Left lung (tissue), 10 donors: Measurements from ENCODE around the gene ALDOB. TPM values are rescaled to one million over a fixed set of nuclear protein-coding genes. Genes with fewer than 3 reads are reported as not detected.

Source experiments
- ATAC-seq: fragments of 200-7000 bp; cut with Tn5 transposase; one replicate; pipeline ENCODE4 v1.9.1; 2020; ENCODE audit warnings: moderate library complexity
- DNase-seq, 4 donors: peaks; one replicate each; pipeline ENCODE4 v3.0.0-alpha.2; 2013 to 2020
- H3K27ac ChIP-seq, 2 donors: fragments of 200-600 bp; sonication (generic) in 1 of 2; one replicate each; pipeline versions ENCODE4 v1.5.0 to v1.8.0; 2020 to 2021
- H3K27me3 ChIP-seq, 2 donors: fragments of 200-600 bp; sonication (generic) in 1 of 2; one replicate each; pipeline versions ENCODE4 v1.5.0 to v1.8.0; 2020 to 2021
- H3K36me3 ChIP-seq, 2 donors: fragments of 200-600 bp; sonication (generic) in 1 of 2; one replicate each; pipeline versions ENCODE4 v1.5.0 to v1.8.0; 2020 to 2021
- H3K4me1 ChIP-seq, 2 donors: fragments of 200-600 bp; one replicate each; pipeline ENCODE4 v1.8.0; 2021
- H3K4me3 ChIP-seq, 2 donors: fragments of 200-600 bp; sonication (generic) in 1 of 2; one replicate each; pipeline versions ENCODE4 v1.5.0 to v1.8.0; 2020 to 2021; ENCODE audit warnings: mild to moderate bottlenecking in 1 of 2
- H3K9me3 ChIP-seq, 2 donors: fragments of 200-600 bp; sonication (generic) in 1 of 2; one replicate each; pipeline versions ENCODE4 v1.5.0 to v1.8.0; 2020 to 2021
- intact Hi-C, 2 donors: fragments of 100-400 bp; cut with DNase I; formaldehyde crosslinking; loops; one replicate each; pipeline versions ENCODE4 v1.11.2 to v1.14.2; 2022
- polyA plus RNA-seq, 6 donors: library from polyadenylated mRNA; unstranded; fragments of 120-200 nt; gene quantifications; one replicate each; pipeline ENCODE4 v1.2.1, GENCODE V29; 2013; ENCODE audit not compliant: insufficient read length in 6 of 6
- total RNA-seq, 2 donors: library from RNA; stranded (reverse); fragmentation: NEBNext Ultra II Directional; extraction: Animal tissue kit (Norgen Biotek cat#: 25700); gene quantifications; one replicate each; pipeline ENCODE4 v1.2.1, GENCODE V29; 2021
- TF ChIP-seq, protein P1 (sequence below), 2 donors: fragments of 200-600 bp; sonication (generic) in 1 of 2; IDR thresholded peaks; one replicate each; pipeline versions ENCODE4 v1.5.0 to v1.8.0; 2021; ENCODE audit warnings: antibody characterized with exemption in 2 of 2
- donor health status: DM: no; HTN: yes; CAD: no.
- donor health status: DM: no; HTN: no; CAD: no.

ALDOB gene
- total and polyA plus RNA-seq, 8 donors, result 2.2 to 7.4 (median 2.4) TPM; not detected in 2

- Histone ChIP-seq H3K27ac (no peak overlapping the region), H3K4me3 (no peak overlapping the region), H3K36me3 (no peaks in the 10 kb centered on the region), H3K9me3 (peaks cover 0 to 15% of the 10 kb centered on the region in 2 donors), H3K27me3 (no peaks in the 10 kb centered on the region), H3K4me1 (no peaks in the 10 kb centered on the region)
- DNase-seq (no peak), ATAC-seq (no peak)
- TF ChIP-seq, protein P1, sequence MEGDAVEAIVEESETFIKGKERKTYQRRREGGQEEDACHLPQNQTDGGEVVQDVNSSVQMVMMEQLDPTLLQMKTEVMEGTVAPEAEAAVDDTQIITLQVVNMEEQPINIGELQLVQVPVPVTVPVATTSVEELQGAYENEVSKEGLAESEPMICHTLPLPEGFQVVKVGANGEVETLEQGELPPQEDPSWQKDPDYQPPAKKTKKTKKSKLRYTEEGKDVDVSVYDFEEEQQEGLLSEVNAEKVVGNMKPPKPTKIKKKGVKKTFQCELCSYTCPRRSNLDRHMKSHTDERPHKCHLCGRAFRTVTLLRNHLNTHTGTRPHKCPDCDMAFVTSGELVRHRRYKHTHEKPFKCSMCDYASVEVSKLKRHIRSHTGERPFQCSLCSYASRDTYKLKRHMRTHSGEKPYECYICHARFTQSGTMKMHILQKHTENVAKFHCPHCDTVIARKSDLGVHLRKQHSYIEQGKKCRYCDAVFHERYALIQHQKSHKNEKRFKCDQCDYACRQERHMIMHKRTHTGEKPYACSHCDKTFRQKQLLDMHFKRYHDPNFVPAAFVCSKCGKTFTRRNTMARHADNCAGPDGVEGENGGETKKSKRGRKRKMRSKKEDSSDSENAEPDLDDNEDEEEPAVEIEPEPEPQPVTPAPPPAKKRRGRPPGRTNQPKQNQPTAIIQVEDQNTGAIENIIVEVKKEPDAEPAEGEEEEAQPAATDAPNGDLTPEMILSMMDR (IDR thresholded peaks at IDR 0.05), result no peak
- intact Hi-C loops, result no loop called here
These were observed 55.3 kb downstream of the ALDOB start for GRCh38 chr9:101380295-101380694.

DNA sequence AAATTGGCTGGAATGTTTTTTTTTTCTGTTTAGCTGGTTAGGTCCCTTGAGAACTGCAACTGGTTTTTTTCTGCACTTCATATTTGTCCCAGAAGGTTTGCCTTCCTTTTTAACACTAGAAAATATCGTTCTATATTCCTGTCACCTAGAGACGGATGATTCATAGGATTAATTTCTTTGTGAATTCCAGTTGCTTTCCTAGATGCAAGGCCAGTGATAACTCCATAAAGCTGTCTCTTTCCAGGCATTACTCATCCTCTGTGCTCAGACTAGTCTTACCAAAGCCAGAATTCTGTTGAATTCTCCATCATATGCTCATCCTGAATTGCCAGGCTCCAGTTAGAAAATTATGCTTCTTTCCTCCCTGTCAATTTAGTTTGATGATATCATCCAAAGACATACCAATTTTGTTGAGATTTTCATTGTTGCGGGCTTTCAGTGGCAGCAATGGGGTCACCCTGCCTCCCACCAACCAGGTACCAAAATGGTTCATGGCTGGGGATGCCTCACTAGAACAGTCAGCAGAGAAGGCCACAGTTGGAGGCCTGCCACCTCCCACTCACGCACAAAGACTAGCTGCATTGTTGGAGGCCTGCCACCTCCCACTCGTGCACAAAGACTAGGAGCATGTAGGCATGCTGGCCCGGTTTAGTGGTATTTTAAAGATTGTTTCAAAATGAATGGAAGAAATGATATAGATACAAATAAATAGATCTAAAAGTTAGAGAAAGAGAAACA is 59.3 kb downstream of the ALDOB start:
- no peaks in the 10 kb centered on the region for H3K27me3 ChIP-seq
- no peak overlapping the region for H3K27ac ChIP-seq
- DNase-seq, result no peak
- TF ChIP-seq, protein P1 (IDR thresholded peaks at IDR 0.05), result no peak
- H3K9me3 ChIP-seq, result peaks cover 0 to 5% of the 10 kb centered on the region in 2 donors
- H3K36me3 ChIP-seq, result no peaks in the 10 kb centered on the region
- no peak overlapping the region for H3K4me3 ChIP-seq
- intact Hi-C loops, result no loop called here
- ATAC-seq, result no peak
- no peaks in the 10 kb centered on the region for H3K4me1 ChIP-seq

DNA sequence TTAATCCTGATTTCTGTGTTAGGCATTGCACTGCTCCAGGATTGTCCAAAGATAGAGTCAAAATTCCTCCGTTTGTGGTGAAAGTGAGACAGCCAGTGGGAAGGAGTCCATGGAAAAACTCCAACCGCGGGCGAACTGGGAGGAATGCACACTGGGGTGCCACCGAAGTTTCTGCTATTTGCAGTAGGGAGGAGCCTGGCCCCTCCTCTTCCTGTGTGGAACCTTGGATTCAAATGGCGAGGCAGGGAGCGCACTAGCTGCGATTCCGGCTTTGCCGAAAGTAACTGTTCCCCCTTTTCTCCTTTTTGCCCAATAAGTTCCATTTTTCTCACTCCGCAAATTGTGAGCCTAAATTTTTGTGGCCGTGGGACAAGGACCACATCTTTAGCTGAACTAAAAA is 60.0 kb downstream of the ALDOB start:
- TF ChIP-seq, protein P1 (IDR thresholded peaks at IDR 0.05), result no peak
- no peak overlapping the region for H3K27ac ChIP-seq
- ATAC-seq, result no peak

GRCh38 chr9:101372327-101373118 is 63.1 kb downstream of the ALDOB start:
- intact Hi-C loops, result no loop called here
- H3K36me3 ChIP-seq, result no peaks in the 10 kb centered on the region
- H3K27me3 ChIP-seq, result no peaks in the 10 kb centered on the region
- no peaks in the 10 kb centered on the region for H3K4me1 ChIP-seq
- H3K4me3 ChIP-seq, result no peak overlapping the region
- ATAC-seq (no peak), DNase-seq (no peak)
- H3K27ac ChIP-seq, result no peak overlapping the region
- TF ChIP-seq, protein P1 (IDR thresholded peaks at IDR 0.05), result no peak
- H3K9me3 ChIP-seq, result no peaks in the 10 kb centered on the region

More for the DNA sequence above, 60.0 kb downstream of the ALDOB start:
- Histone ChIP-seq H3K9me3 (peaks cover 0 to 5% of the 10 kb centered on the region in 2 donors), H3K4me3 (no peak overlapping the region), H3K27me3 (no peaks in the 10 kb centered on the region), H3K36me3 (no peaks in the 10 kb centered on the region), H3K4me1 (no peaks in the 10 kb centered on the region)
- intact Hi-C loops, result no loop called here
- no peak for DNase-seq

DNA sequence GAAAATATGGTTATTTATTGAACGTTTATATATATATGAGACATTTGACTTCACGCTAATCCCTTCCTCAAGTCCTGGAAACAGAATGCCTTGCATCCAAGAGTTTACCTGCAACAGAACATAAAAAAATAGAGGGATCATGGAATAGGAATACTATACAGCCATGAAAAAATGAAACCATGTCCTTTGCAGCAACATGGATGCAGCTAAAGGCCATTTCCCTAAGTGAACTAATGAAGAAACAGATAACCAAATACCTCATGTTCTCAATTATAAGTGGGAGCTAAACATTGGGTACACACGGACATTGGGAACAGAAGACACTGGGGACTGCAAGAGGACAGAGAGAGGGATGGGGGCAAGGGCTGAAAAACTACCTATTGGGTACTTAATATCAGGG is 63.8 kb downstream of the ALDOB start:
- DNase-seq (no peak), ATAC-seq (no peak)
- no peaks in the 10 kb centered on the region for H3K9me3 ChIP-seq
- no peaks in the 10 kb centered on the region for H3K36me3 ChIP-seq
- no peak overlapping the region for H3K27ac ChIP-seq
- no peak overlapping the region for H3K4me3 ChIP-seq
- no peaks in the 10 kb centered on the region for H3K4me1 ChIP-seq
- TF ChIP-seq, protein P1 (IDR thresholded peaks at IDR 0.05), result no peak
- intact Hi-C loops, result no loop called here
- no peaks in the 10 kb centered on the region for H3K27me3 ChIP-seq
